Panc1 (cell line): ENCODE data around the gene TBC1D7. TPM values are rescaled to one million over a fixed set of nuclear protein-coding genes. Genes with fewer than 3 reads are reported as not detected.

ENCODE experiments used
- ATAC-seq: fragments of 200-7000 bp; cut with Tn5 transposase; 2 replicates; pipeline ENCODE4 v1.9.1; 2020; ENCODE audit warnings: mild to moderate bottlenecking, moderate library complexity
- BruUV-seq: library from RNA; stranded (reverse); fragments of 400-500 nt; replicated peaks from 2 replicates; lab custom pipeline; 2021; lab: Mats Ljungman, UMichigan
- CTCF ChIA-PET: fragments of 300-600 bp; sonication (Branson Sonifier 250); formaldehyde crosslinking; loops from one replicate; lab custom pipeline; 2022; ENCODE audit warnings: antibody characterized with exemption; lab: Charles Lee
- POLR2A ChIA-PET: fragments of 300-600 bp; sonication (Branson Sonifier 250); formaldehyde crosslinking; loops from one replicate; lab custom pipeline; 2022; ENCODE audit warnings: antibody characterized with exemption; lab: Charles Lee
- DNase-seq: peaks from one replicate; pipeline ENCODE4 v3.0.0-alpha.2; 2010; ENCODE audit warnings: low read depth, low spot score
- H3K27ac ChIP-seq: 2 replicates; pipeline ENCODE4 v1.5.1; 2011; ENCODE audit warnings: mild to moderate bottlenecking, low read length, inconsistent platforms
- H3K27me3 ChIP-seq: fragments of 200-500 bp; sonication (Bioruptor generic); 2 replicates; pipeline ENCODE4 v1.6.0; 2014; ENCODE audit warnings: low read length, inconsistent platforms; ENCODE audit not compliant: control insufficient read depth, insufficient read depth
- H3K36me3 ChIP-seq: fragments of 200-500 bp; sonication (Bioruptor generic); 2 replicates; pipeline ENCODE4 v1.5.1; 2014; ENCODE audit warnings: inconsistent platforms, mild to moderate bottlenecking, low read length, moderate library complexity; ENCODE audit not compliant: control insufficient read depth, insufficient read depth
- H3K4me1 ChIP-seq: 2 replicates; pipeline ENCODE4 v1.5.1; 2011; ENCODE audit warnings: inconsistent platforms, mild to moderate bottlenecking, low read length, moderate library complexity; ENCODE audit not compliant: control insufficient read depth, insufficient read depth
- H3K4me3 ChIP-seq, 2 experiments: 2 replicates each; pipeline ENCODE4 v1.5.1; 2011 to 2012; ENCODE audit warnings: low read depth in 2 of 2, low read length in 2 of 2, mild to moderate bottlenecking in 2 of 2, inconsistent platforms in 1 of 2, moderate library complexity in 1 of 2
- H3K9me3 ChIP-seq: fragments of 200-500 bp; sonication (Bioruptor generic); 2 replicates; pipeline ENCODE4 v1.5.1; 2014; ENCODE audit warnings: low read depth, mild to moderate bottlenecking, inconsistent platforms, low read length, moderate library complexity; ENCODE audit not compliant: control insufficient read depth, insufficient read depth
- CTCF ChIP-seq: fragments of 450-650 bp; IDR thresholded peaks from 2 replicates; pipeline ENCODE4 v1.5.1; 2017; ENCODE audit warnings: mild to moderate bottlenecking
- POLR2AphosphoS5 ChIP-seq: IDR thresholded peaks from 2 replicates; pipeline ENCODE4 v1.6.1; 2012; ENCODE audit warnings: mild to moderate bottlenecking, low read depth, low read length, moderate library complexity
- REST ChIP-seq, 2 experiments: IDR thresholded peaks; 2 replicates each; pipeline ENCODE4 v1.6.1; 2011 to 2012; ENCODE audit warnings: low read depth in 2 of 2, control low read depth in 1 of 2, low read length in 1 of 2, mild to moderate bottlenecking in 1 of 2, moderate library complexity in 1 of 2; ENCODE audit not compliant: insufficient read depth in 1 of 2
- SIN3A ChIP-seq: IDR thresholded peaks from 2 replicates; pipeline ENCODE4 v1.6.1; 2012; ENCODE audit warnings: low read depth, mild to moderate bottlenecking, low read length, moderate library complexity, borderline replicate concordance; ENCODE audit not compliant: insufficient read depth
- TCF7L2 ChIP-seq: IDR thresholded peaks from 2 replicates; pipeline ENCODE4 v1.6.1; 2011; ENCODE audit warnings: mild to moderate bottlenecking, low read depth, low read length, inconsistent platforms
- in situ Hi-C: cut with HindIII; loops from 2 replicates; pipeline ENCODE4 v1.10.0; 2016; ENCODE audit warnings: low sequenced_read_pairs, low pct_unique_long_range_greater_than_20kb
- intact Hi-C: fragments of 100-400 bp; cut with micrococcal nuclease; formaldehyde crosslinking; loops from one replicate; pipeline ENCODE4 v1.10.0; 2022; ENCODE audit not compliant: unreplicated experiment
- total RNA-seq: library from RNA; stranded (reverse); gene quantifications from one replicate; pipeline ENCODE4 v1.2.1, GENCODE V29; 2021; ENCODE audit not compliant: unreplicated experiment

TBC1D7 gene
- total RNA-seq, 1 experiment from 2014 or later: 27.0 TPM

GRCh38 chr6:13259393-13259792 lies 68.9 kb downstream of the TBC1D7 start:
- intact Hi-C loops (no loop called here), in situ Hi-C loops (no loop called here)
- Histone ChIP-seq H3K27me3 (peaks cover 3% of the 10 kb centered on the region; the same call in 1 of the 2 replicates), H3K4me3 (no peak overlapping the region), H3K27ac (no peak overlapping the region), H3K4me1 (no peaks in the 10 kb centered on the region), H3K36me3 (no peaks in the 10 kb centered on the region), H3K9me3 (no peaks in the 10 kb centered on the region)
- POLR2A ChIA-PET: no interaction called here
- CTCF ChIA-PET: no interaction called here
- no peak for DNase-seq
- ATAC-seq: no peak
- TF ChIP-seq SIN3A (no peak), REST (IDR thresholded peaks at IDR 0.05; ENCODE audit: insufficient read depth in 1 of 2, low read depth in 2 of 2, low read length in 1 of 2) (no peak), POLR2AphosphoS5 (no peak), TCF7L2 (no peak), CTCF (no peak)
- no TSS peak for BruUV-seq

- Histone ChIP-seq H3K36me3 (no peaks in the 10 kb centered on the region), H3K27ac (no peak overlapping the region), H3K27me3 (peaks cover 3% of the 10 kb centered on the region; the same call in 1 of the 2 replicates), H3K4me1 (no peaks in the 10 kb centered on the region), H3K4me3 (no peak overlapping the region), H3K9me3 (no peaks in the 10 kb centered on the region)
- no TSS peak for BruUV-seq
- intact Hi-C loops: no loop called here
- DNase-seq: no peak
- CTCF ChIA-PET: no interaction called here
- no peak for ATAC-seq
- in situ Hi-C loops: no loop called here
- POLR2A ChIA-PET: no interaction called here
- TF ChIP-seq SIN3A (no peak), REST (IDR thresholded peaks at IDR 0.05; ENCODE audit: insufficient read depth in 1 of 2, low read depth in 2 of 2, low read length in 1 of 2) (no peak), POLR2AphosphoS5 (no peak), TCF7L2 (no peak), CTCF (no peak)
Observed at GRCh38 chr6:13256266-13257001, 71.9 kb downstream of the TBC1D7 start.
